Endothelial cell of umbilical vein (primary cell): ENCODE results near the gene NGEF. TPM values are rescaled to one million over a fixed set of nuclear protein-coding genes. Genes with fewer than 3 reads are reported as not detected.

ENCODE experiments used
- BruUV-seq: library from RNA; stranded (reverse); fragments of 400-500 nt; replicated peaks from 2 replicates; lab custom pipeline; 2021; lab: Mats Ljungman, UMichigan
- CTCF ChIA-PET: fragments of 300-600, 350-600 bp; sonication (Branson Sonifier 250); formaldehyde crosslinking; loops from one replicate; lab custom pipeline; 2021; ENCODE audit warnings: antibody characterized with exemption, inconsistent platforms; lab: Charles Lee
- POLR2A ChIA-PET: fragments of 300-600, 350-600 bp; sonication (Branson Sonifier 250); formaldehyde crosslinking; loops from one replicate; lab custom pipeline; 2021; ENCODE audit warnings: antibody characterized with exemption, inconsistent platforms; lab: Charles Lee
- DNase-seq: peaks from one replicate; pipeline ENCODE4 v3.0.0-alpha.2; 2011; ENCODE audit warnings: low read depth, low spot score
- FAIRE-seq: peaks from 2 replicates; lab custom pipeline; 2011; peaks lifted over from hg19 to GRCh38; lab: Jason Lieb, UNC
- H2AFZ ChIP-seq: 2 replicates; pipeline ENCODE4 v1.6.0; 2012; ENCODE audit warnings: low read depth, low read length, control low read depth, inconsistent platforms
- H3K27ac ChIP-seq: 2 replicates; pipeline ENCODE4 v1.5.1; 2011; ENCODE audit warnings: low read depth, mild to moderate bottlenecking, control low read depth, low read length, moderate library complexity; ENCODE audit not compliant: insufficient read depth
- H3K27me3 ChIP-seq, 2 experiments: 2 replicates each; pipeline versions ENCODE4 v1.6.0 to v1.6.1; 2011; ENCODE audit warnings: low read length in 2 of 2, mixed read lengths in 1 of 2; ENCODE audit not compliant: control insufficient read depth in 2 of 2, insufficient read depth in 2 of 2
- H3K36me3 ChIP-seq, 2 experiments: 2 replicates in 1 of 2; 3 replicates in 1 of 2; pipeline ENCODE4 v1.5.1; 2011; ENCODE audit warnings: low read length in 2 of 2, mild to moderate bottlenecking in 1 of 2, moderate library complexity in 1 of 2; ENCODE audit not compliant: control insufficient read depth in 2 of 2, insufficient read depth in 2 of 2; ENCODE audit errors: extremely low read depth in 1 of 2
- H3K4me1 ChIP-seq: 3 replicates; pipeline ENCODE4 v1.5.1; 2011; ENCODE audit warnings: mild to moderate bottlenecking, low read length; ENCODE audit not compliant: control insufficient read depth, insufficient read depth; ENCODE audit errors: extremely low read depth
- H3K4me2 ChIP-seq: 2 replicates; pipeline ENCODE4 v1.6.1; 2011; ENCODE audit warnings: low read length, control low read depth, mixed read lengths; ENCODE audit not compliant: insufficient read depth
- H3K4me3 ChIP-seq, 3 experiments: fragments of 200-600 bp in 1 of 3; sonication (generic), shearing (Covaris generic) in 1 of 3; replicated peaks in 1 of 3; 2 replicates each; pipeline ENCODE4 v1.5.1; 2011 to 2016; ENCODE audit warnings: control low read depth in 3 of 3, low read length in 3 of 3, mild to moderate bottlenecking in 2 of 3, inconsistent platforms in 1 of 3, low read depth in 1 of 3, moderate library complexity in 1 of 3; ENCODE audit not compliant: insufficient read depth in 1 of 3
- H3K79me2 ChIP-seq: 2 replicates; pipeline ENCODE4 v1.6.0; 2012; ENCODE audit warnings: low read length, inconsistent platforms; ENCODE audit not compliant: control insufficient read depth, insufficient read depth
- H3K9ac ChIP-seq: replicated peaks from 2 replicates; pipeline ENCODE3; 2011; ENCODE audit warnings: low read length, control low read depth; ENCODE audit not compliant: insufficient read depth; ENCODE audit errors: extremely low read depth
- H3K9me1 ChIP-seq: replicated peaks from 3 replicates; pipeline ENCODE4 v1.6.0; 2011; ENCODE audit warnings: mild to moderate bottlenecking, low read length; ENCODE audit not compliant: control insufficient read depth, insufficient read depth; ENCODE audit errors: extremely low read depth
- H3K9me3 ChIP-seq: replicated peaks from 2 replicates; pipeline ENCODE4 v1.5.1; 2012; ENCODE audit warnings: low read length, inconsistent platforms; ENCODE audit not compliant: control insufficient read depth, insufficient read depth
- H4K20me1 ChIP-seq: replicated peaks from 2 replicates; pipeline ENCODE3; 2011; ENCODE audit warnings: mild to moderate bottlenecking, low read length; ENCODE audit not compliant: control insufficient read depth, insufficient read depth; ENCODE audit errors: extremely low read depth
- EZH2 ChIP-seq: IDR thresholded peaks from 2 replicates; pipeline ENCODE4 v1.6.1; 2012; ENCODE audit warnings: borderline replicate concordance, low read depth, mild to moderate bottlenecking, moderate library complexity, low read length, inconsistent platforms; ENCODE audit not compliant: severe bottlenecking
- FOS ChIP-seq: IDR thresholded peaks from 2 replicates; pipeline ENCODE4 v1.6.1; 2011; ENCODE audit warnings: mild to moderate bottlenecking, low read length, moderate library complexity, borderline replicate concordance; ENCODE audit not compliant: insufficient read depth
- GATA2 ChIP-seq: IDR thresholded peaks from 2 replicates; pipeline ENCODE4 v1.7.0; 2011; ENCODE audit warnings: low read depth, mild to moderate bottlenecking, moderate library complexity, mixed read lengths, low read length; ENCODE audit not compliant: insufficient read length, insufficient read depth
- JUN ChIP-seq: IDR thresholded peaks from 2 replicates; pipeline ENCODE4 v1.6.1; 2011; ENCODE audit warnings: borderline replicate concordance, low read depth; ENCODE audit not compliant: insufficient read length, insufficient read depth
- MYC ChIP-seq: IDR thresholded peaks from one replicate; pipeline ENCODE4 v1.6.1; 2011; ENCODE audit warnings: mild to moderate bottlenecking, low read depth, low read length
- POLR2A ChIP-seq: IDR thresholded peaks from 2 replicates; pipeline ENCODE4 v1.6.1; 2012; ENCODE audit warnings: low read depth, mild to moderate bottlenecking, control low read depth, low read length
- POLR2AphosphoS5 ChIP-seq: IDR thresholded peaks from 2 replicates; pipeline ENCODE4 v1.6.1; 2012; ENCODE audit warnings: low read depth, mild to moderate bottlenecking, control low read depth, low read length, moderate library complexity; ENCODE audit not compliant: insufficient read depth
- dilution Hi-C: fragments of 300-500 bp; cut with MboI; formaldehyde crosslinking; loops from one replicate; pipeline ENCODE4 v1.15.0; 2019; ENCODE audit warnings: low sequenced_read_pairs; ENCODE audit not compliant: extremely low pct_ligation_motif_present
- intact Hi-C: fragments of 100-400 bp; cut with micrococcal nuclease; formaldehyde crosslinking; loops from one replicate; pipeline ENCODE4 v1.10.0; 2022
- polyA plus RNA-seq, 4 experiments: library from polyadenylated mRNA; depleted of rRNA in 3 of 4; stranded (reverse) in 3 of 4; unstranded in 1 of 4; fragments of >200 nt; gene quantifications; 2 replicates each; pipeline versions ENCODE4 v1.2.1 to v1.2.3, GENCODE V29; 2011 to 2012; ENCODE audit warnings: missing spikeins in 1 of 4
- total RNA-seq: library from RNA; stranded (reverse); gene quantifications from 2 replicates; pipeline ENCODE4 v1.2.3, GENCODE V29; 2021
- TF ChIP-seq, protein P1 (sequence below), 2 donors: IDR thresholded peaks; 1 replicate in 1 of 2; 2 replicates in 1 of 2; pipeline ENCODE4 v1.5.1; 2011; ENCODE audit warnings: low read length in 2 of 2, mild to moderate bottlenecking in 2 of 2, moderate library complexity in 2 of 2, control low read depth in 1 of 2, inconsistent platforms in 1 of 2, low read depth in 1 of 2; ENCODE audit not compliant: insufficient read depth in 1 of 2; ENCODE audit errors: extremely low read depth in 1 of 2
- TF ChIP-seq, protein P2 (sequence below): IDR thresholded peaks from 2 replicates; pipeline ENCODE4 v1.6.1; 2011; ENCODE audit not compliant: insufficient read depth, insufficient read length

NGEF gene
- total and polyA plus RNA-seq, 2 donors (not counting 3 experiments of a cell fraction or from before 2014, with no cell fraction given): 0.22 to 0.41 TPM

DNA sequence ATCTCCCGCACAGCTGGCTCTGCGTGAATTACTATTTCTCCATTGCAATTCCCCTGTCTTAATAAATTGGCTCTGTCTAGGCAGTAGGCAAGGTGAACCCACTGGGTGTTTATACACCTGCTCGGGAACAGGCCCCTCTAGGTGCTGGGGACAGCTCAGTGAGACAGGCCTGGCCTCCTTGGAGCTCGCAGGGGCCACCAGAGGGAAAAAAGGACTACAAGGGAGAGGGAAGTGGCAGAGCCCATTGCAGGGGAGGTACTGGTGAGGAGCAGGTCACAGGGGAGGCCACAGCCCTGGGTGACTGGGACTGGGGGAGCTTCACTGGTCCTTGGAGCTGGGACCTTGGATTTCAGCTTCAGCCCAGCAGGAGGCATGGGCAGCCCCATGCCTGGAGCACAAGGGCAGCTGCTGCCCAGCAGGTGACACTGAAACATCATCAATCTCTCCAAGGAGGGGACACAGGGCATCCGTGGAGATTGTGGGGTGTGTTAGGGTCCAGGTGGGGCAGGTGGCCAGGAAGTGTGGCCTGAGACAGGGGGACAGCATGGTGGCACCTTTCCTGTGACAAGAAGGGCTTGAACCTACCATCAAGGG, 31.2 kb downstream of the NGEF start:
- POLR2A ChIA-PET: no interaction called here
- FAIRE-seq: no peak
- CTCF ChIA-PET: interaction anchor here (2.5 kb wide), 1 partner anchor 47 kb away, joined by 12 read pairs; no protein-coding TSS in a partner anchor

More for the DNA sequence above, 31.2 kb downstream of the NGEF start:
- TF ChIP-seq FOS (no peak), JUN (no peak), POLR2AphosphoS5 (no peak), GATA2 (no peak), EZH2 (no peak), MYC (no peak), POLR2A (no peak)
- TF ChIP-seq, protein P1, sequence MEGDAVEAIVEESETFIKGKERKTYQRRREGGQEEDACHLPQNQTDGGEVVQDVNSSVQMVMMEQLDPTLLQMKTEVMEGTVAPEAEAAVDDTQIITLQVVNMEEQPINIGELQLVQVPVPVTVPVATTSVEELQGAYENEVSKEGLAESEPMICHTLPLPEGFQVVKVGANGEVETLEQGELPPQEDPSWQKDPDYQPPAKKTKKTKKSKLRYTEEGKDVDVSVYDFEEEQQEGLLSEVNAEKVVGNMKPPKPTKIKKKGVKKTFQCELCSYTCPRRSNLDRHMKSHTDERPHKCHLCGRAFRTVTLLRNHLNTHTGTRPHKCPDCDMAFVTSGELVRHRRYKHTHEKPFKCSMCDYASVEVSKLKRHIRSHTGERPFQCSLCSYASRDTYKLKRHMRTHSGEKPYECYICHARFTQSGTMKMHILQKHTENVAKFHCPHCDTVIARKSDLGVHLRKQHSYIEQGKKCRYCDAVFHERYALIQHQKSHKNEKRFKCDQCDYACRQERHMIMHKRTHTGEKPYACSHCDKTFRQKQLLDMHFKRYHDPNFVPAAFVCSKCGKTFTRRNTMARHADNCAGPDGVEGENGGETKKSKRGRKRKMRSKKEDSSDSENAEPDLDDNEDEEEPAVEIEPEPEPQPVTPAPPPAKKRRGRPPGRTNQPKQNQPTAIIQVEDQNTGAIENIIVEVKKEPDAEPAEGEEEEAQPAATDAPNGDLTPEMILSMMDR (IDR thresholded peaks at IDR 0.05; ENCODE audit: extremely low read depth in 1 of 2, insufficient read depth in 1 of 2, low read depth in 1 of 2, low read length in 2 of 2): no peak
- TF ChIP-seq, protein P2, sequence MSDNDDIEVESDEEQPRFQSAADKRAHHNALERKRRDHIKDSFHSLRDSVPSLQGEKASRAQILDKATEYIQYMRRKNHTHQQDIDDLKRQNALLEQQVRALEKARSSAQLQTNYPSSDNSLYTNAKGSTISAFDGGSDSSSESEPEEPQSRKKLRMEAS: no peak
- H3K79me2 ChIP-seq: no peaks in the 10 kb centered on the region
- H3K9me1 ChIP-seq: no peaks in the 10 kb centered on the region
- BruUV-seq: no TSS peak
- H2AFZ ChIP-seq: no peak overlapping the region
- H3K4me2 ChIP-seq: no peak overlapping the region
- H3K27ac ChIP-seq: no peak overlapping the region
- H4K20me1 ChIP-seq: no peaks in the 10 kb centered on the region
- H3K27me3 ChIP-seq: peaks cover 0 to 2% of the 10 kb centered on the region in 2 experiments
- intact Hi-C loops: loop anchor here (10.0 kb wide), 1 partner anchor 273 kb away; the partner anchor contains the start of gene ATG16L1
- H3K36me3 ChIP-seq: no peaks in the 10 kb centered on the region
- dilution Hi-C loops: no loop called here
- H3K4me1 ChIP-seq: no peaks in the 10 kb centered on the region
- DNase-seq: no peak
- no peak overlapping the region for H3K9ac ChIP-seq
- no peak overlapping the region for H3K4me3 ChIP-seq
- H3K9me3 ChIP-seq: no peaks in the 10 kb centered on the region
